GM21447 (cell line): ENCODE results near the gene CRIM1.

Experiments
- ATAC-seq: cut with Tn5 transposase; IDR thresholded peaks from one replicate; pipeline ENCODE4 v1.9.1; 2021; ENCODE audit not compliant: unreplicated experiment

The CRIM1 gene

DNA sequence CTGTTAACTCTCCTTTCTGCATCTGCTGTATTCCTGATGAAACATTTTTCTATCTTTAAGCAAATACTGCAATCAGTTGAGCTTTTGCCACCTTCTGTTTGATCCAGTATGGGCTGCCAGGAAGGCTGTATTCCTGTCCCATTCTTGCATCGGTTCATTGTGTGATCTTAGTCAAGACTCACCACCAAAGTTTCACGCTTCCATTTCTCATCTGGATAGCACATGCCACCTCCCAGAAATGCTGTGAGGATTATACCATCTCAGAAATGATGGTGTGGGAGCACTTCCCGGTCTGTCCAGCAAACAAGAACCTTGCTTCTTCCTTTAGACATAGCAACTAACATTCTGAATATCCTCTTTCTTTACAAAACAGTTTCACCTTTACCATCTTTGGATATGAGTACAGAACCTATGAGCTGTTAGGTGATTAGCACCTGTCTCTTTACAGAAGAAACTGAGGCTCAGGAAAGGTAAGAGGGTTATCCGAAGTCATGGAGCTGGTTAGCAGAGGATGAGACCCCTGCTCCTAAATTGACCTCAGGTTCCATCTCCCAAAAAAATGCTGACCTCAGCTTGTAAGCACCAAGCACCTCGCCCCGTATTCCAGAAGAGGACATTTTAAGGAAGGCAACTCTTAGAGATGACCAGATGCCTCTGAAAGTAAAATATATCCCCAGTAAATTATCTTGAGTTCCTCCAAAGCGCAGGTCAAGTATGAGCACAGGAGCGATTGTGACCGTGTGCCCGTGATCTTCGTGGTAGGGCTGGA, 185.6 kb downstream of the CRIM1 start:
- no peak for ATAC-seq

DNA sequence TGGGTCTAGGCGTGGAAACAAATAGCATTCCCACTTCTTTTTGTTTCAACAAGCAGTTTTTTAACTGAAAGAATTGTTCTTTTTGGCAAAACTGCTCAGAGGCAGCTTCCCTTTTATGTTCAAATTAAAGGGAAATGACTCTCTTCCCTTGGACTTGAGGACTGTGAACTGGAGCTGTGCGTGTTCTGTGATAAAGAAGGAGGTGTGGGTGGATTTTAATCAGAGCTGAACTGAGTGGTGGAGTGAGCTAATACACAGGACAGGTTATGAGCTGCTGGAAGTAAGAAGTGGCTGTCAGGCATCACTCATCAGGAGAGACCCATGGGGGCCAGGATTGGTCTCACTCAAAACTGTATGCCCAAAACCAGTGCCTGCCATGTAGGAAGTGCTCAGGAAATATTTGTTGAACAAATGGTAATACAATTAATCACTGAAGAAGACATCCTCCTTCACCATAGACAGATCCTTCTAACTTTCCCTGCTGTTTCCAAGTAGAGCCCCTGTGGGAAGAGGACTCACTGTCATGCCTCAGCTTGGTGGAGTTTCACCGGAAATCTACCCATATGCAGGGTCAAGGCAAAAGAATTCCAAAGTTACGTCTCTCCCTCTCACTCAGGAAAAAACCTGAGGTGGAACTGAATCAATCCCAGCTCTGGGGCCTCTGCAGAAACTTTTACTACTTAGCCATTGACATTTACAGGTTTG, 186.5 kb downstream of the CRIM1 start:
- no peak for ATAC-seq

DNA sequence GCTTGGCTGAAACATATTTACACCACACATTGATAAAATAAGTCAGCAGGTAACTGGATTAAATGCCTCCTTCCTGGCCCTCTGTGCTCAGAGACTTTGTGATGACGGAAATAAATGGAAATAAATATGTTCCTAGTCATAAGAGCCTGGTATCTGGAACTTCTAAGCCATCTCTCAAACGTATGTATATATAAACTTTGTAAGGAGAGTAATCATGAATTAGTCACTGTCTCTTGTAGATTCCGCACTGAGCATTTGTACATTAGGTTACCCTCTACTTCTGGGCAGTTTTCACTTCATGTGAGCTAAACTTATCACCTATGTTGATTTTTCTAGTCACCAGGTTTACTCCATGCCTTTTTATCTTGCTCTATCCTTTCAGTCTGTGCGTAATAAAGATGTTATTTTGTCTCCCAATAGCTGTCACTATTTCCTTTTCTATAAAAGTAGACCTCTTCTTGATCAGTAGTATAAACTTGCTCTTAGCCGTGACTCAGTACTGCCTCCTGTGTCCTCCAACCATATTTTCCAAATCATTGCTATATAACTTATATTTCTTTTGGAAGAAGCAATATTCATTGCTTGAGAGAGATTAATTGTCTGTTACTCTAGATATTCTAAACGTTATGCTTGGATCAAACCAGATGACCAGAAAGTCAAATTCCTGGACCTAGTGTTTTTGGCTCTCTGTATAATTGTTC, 189.2 kb downstream of the CRIM1 start:
- ATAC-seq: no peak

- ATAC-seq: no peak
Measured at GRCh38 chr2:36545871-36546416, 190.4 kb downstream of the CRIM1 start.

GRCh38 chr2:36547906-36548305, 192.3 kb downstream of the CRIM1 start:
- no peak for ATAC-seq

DNA sequence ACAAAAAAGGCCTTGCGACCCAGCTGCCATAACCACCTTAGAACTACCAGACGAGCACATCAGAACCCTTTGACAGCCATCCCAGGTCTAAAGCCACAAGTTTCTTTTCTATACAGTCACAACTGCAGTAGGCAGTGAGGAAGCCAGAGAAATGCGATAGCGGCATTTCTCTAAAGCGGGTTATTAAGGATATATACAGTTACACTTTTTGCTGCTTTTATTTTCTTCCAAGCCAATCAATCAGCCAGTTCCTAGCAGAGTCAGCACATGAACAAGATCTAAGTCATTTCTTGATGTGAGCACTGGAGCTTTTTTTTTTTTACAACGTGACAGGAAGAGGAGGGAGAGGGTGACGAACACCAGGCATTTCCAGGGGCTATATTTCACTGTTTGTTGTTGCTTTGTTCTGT, 193.6 kb downstream of the CRIM1 start:
- ATAC-seq: no peak

DNA sequence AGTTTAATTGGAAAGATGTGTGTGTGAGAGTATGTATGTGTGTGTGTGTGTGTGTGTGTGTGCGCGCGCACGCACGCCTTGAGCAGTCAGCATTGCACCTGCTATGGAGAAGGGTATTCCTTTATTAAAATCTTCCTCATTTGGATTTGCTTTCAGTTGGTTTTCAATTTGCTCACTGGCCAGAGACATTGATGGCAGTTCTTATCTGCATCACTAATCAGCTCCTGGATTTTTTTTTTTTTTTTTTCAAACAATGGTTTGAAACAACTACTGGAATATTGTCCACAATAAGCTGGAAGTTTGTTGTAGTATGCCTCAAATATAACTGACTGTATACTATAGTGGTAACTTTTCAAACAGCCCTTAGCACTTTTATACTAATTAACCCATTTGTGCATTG, 194.4 kb downstream of the CRIM1 start:
- ATAC-seq: no peak

DNA sequence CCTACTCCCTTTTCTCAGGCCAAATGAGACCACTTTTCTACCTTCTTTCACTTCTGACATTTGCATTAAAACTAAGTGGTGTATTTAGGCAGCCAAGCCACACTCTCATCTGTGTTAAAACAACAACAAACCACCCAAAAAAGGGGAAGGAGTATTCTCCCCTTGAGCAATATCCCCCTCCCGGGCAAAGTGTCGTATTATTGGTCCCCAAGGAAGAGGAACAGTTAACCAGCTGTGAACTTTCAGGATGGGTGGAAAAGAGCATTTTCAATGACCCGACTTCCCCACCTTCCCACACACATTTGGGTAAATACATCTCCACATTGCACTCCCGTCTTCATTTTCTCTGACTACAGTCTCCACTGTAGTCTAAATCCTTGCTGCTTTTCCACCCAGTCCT, 198.1 kb downstream of the CRIM1 start:
- ATAC-seq: no peak

DNA sequence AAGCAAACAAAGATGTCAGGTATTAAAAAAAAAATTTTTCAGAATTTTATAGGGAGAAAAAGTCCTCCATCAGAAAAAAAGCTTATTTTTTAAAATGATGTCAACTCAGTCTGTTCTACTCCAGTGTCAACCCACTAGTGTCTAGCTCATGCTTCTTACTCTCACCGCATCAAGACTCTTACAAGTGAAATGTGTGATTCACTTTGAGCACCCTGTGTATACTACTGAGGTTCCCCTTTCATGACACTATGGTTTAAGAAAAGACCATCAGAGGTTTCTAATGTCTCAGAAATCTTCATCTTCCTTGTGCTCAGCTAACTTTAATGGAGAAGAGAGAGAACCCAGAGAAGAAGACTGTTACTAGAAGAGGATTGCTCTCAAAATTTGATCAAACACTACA, 199.0 kb downstream of the CRIM1 start:
- ATAC-seq: no peak

- ATAC-seq: no peak
Measured at GRCh38 chr2:36555789-36556188, 200.2 kb downstream of the CRIM1 start.

GRCh38 chr2:36556842-36557241, 201.3 kb downstream of the CRIM1 start:
- no peak for ATAC-seq

DNA sequence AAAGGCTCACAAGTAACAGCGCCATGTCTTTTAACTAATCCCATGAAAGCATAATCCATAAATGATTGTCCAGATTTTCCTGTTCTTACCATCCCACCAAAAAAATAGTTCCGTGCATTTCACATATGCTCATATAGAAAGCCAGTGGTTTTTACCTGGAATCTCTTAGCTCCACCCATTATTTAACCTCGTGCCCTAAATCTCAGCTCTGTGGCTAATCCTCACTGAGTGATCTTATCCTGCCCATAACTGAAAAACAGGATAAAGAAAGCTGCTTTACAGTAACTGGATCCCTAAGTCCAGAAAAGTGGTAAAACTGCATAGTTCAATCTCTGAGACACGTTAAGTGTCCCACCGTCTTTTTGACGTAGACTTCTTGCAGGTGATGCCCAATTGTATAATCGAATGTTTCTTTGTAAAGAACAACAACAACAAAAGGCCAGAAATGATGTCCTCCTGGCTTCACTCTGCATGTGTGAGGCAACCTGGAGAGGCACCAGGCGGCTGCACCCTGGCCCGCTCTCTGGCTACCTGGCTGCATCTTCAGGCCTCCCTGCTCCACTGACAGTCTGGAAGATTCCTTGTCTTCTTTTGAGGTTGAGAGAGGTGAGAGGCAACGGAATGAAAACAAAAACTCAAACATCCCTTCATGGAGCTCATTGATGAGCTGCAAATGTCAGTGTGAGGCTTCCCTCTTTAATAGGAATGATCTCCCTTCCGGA, 203.8 kb downstream of the CRIM1 start:
- ATAC-seq: no peak

DNA sequence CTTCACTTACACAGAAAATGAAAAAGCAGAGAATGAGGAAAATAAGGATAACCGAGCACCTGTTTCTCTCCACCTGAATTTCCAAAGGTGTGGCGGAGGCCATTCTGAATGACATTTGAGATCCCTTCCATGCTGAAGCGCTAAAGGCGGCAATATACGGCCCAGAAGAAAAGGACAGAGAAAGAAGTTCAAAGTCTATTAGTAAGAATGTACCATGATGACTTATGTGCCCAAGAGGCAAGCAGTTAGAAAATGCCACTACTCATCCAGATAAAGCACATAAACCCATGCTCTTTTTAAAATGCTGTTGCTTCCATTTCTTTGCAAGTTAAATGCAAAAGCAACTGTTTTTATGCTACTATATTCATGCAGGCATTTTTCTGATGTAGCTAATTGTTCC, 205.1 kb downstream of the CRIM1 start:
- ATAC-seq: no peak

- ATAC-seq: no peak
Measured at GRCh38 chr2:36561237-36561944, 205.8 kb downstream of the CRIM1 start.

DNA sequence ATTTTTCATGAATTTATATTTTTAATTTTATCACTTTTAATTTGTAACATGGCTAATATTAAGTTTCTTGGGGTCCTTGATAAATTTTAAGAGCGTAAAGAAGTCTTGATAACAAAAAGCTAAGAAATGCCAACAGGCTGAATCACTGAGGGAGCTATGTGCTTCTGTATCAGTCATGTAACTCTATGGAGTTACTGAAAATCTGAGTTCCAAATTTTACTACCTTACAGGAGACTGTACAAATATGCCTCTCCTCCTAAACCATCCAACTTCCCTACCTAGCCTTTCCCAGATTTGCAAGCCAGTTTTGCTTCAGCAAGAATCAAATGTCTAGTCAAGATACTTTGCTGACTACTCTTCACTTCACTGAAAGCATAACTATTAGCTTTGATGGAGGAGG, 206.7 kb downstream of the CRIM1 start:
- ATAC-seq: no peak

DNA sequence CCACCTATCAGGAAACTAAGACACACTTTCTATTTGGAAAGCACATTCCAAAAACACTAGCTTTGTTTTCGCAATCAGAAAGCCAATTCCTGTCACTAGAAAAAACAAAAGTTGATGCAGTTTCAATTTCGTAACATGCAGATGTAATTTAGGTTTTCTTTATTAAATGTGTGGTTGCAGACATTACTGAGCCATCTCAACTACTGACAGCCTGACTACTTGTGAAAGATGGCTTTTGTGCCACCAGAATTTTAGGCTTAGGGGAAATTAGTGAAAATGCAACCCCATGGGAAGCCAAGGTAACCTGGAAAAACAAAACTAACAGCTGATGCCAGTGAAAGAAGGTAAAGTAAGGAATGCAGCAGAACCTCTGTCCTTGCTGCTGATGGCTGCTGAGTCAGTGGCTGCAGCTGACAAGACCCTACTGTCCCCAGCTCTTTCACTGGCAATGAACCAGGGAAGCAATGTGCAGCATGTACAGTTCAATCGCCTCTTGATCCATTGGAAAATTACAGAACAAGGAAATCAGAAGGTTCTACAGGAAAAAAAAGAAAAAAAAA, 207.5 kb downstream of the CRIM1 start:
- no peak for ATAC-seq

GRCh38 chr2:36564377-36564930, 208.9 kb downstream of the CRIM1 start:
- no peak for ATAC-seq

GRCh38 chr2:36565712-36566111, 210.1 kb downstream of the CRIM1 start:
- ATAC-seq: no peak

DNA sequence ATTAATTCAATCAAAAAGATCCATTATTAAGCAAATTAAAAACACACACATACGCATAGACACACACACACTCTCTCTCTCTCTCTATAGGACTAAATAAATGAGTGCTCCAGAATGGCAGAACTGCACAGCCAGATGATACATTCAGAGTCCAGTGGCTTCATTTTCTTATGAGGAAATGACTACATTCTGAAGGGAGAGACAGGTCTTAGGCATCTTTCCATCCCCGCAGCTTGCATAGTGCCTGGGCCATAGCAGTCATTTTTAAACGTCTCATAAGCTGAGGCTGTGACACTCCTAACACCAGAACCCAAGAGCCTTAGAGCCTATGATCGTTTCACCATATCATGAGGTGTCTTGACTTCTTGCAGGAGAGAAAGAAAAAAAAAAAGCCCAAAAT, 211.3 kb downstream of the CRIM1 start:
- no peak for ATAC-seq
